ENCODE data around the gene CMTM5.
"Not testable (repeated sequence)": the region's sequence is repeated elsewhere in the genome, so short reads cannot be mapped to it uniquely, and the experiment has no call there.

Gene CMTM5

DNA sequence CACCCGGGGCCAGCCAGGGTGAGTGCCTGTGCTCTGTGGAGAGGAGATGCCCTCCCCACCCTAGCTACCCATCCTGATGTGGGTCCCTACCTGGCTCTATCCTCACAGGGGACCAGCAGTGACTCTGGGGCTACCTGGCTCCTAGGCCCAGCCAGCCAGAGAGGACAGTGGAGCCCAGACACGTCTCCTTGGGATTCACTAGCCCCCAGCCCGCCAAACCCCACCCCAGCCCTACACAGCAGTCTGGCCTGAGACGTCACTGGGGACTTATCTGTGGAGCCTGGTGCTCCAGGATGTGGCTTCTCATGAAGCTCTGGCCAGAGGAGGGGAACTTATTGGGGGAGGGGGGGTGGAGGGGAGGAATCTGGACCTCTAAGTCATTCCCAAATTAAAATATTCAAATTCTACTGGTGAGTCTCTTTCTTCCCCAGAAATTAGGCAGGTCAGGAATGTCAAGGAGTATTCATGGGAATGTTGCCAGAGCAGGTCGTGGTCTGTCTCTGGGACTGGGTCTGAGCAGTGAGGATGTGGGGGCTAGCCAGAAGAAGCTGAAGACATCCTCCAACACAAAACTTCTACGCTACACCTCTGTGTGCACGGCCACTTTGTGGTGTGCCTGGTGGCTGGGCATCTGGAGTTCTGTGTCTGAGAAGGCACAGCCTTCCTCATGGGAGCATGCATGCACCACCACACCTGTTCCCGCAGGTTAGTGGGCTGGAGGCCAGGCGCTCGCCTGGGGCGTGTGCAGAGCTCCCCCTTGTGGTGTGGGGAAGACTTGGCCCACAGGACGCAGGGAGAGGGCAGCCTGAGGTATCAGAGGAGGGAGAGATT lies 2.7 kb downstream of the CMTM5 start:
- peak; percentile 68 for DNase-seq

DNA sequence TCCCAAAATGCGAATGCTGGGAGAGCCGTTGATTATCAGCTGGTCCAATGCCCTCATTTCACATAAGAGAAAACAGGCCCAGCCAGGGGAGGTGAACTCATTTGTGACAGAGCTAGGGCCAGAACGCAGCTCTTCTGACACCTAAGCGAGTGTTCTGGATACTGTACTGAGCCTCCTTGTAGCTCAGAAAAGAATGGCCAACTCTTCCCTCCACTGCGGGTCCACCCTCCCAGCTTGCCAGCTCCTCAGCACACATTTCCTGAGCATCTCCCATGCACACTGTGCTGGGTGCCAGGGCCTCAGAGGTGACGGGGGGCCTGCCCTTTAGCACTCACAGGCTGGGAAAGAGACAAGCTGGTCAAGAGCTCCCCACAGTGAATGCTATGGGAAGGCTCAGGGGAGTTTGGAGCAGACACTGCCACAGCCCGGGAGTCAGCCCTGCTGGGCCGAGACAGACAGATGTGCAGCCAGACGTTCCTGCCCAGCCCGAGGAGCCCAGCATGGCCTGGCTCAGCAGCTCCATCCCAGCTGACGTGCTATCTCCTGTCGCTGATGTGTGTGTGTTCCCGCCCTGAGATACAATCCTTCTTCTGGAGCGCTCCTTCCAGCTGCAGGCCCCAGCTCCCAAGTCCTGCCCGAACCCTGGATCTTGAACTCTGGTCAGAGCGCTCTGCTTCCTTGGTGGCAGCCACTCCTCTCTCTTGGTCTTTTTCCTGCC lies 3.5 kb downstream of the CMTM5 start:
- no peak for DNase-seq

DNA sequence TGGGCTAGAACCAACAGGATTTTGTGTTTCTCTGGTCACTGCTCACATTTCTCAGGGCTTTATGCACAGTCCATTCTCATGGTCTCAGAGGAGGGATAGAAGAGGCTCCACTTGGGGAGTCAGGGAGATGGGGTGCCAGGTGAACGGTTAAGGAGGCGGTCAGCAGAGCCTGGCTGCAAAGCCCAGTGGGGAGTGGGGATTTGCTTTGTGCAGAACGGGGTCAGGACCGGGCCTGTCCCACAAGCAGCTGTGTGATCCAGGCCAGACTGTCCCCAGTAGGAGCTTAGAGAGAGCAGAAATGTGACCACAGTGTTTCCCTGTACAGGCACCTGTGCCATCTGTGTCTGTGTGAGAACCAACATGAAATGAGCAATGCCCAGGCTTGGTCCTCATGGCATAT lies 4.1 kb downstream of the CMTM5 start:
- no peak for DNase-seq

DNA sequence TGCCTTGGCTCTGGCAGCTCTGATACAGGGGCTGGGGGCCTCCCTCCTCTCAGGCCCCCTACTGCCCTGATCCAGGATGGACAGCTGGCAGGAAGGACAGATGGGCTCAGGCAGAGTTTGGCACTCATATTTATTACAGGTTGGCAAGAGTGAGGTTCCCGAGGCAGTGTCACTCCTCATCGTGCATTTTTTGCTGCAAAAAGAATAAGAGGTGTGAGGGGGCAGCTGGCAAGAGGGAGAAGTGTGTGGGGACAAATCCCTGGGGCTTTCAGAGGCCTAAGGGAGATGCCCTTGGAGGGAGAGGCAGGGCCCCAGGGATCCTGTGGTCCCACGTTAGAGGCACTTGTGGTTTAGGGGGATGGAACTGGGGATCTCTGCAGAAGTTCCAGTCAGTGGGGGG lies 5.0 kb downstream of the CMTM5 start:
- no peak for DNase-seq

DNA sequence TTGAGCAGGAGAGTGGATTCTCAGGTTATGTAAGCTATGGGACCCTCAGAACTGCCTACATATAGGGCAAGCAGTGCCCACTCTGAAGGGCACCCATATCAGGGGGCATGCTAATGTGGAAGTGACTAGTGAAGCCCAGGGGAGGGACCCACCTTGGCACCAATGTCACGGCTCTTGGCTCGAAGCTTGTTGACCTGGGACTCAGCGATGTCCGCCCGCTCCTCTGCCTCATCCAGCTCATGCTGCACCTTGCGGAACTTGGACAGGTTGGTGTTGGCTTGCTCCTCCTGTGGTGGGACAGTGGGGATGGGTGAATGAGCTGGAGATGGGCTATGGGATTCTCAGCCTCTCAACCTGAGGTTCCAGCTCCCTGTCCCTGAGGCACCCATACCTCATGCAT lies 5.4 kb downstream of the CMTM5 start:
- DNase-seq, result no peak

DNA sequence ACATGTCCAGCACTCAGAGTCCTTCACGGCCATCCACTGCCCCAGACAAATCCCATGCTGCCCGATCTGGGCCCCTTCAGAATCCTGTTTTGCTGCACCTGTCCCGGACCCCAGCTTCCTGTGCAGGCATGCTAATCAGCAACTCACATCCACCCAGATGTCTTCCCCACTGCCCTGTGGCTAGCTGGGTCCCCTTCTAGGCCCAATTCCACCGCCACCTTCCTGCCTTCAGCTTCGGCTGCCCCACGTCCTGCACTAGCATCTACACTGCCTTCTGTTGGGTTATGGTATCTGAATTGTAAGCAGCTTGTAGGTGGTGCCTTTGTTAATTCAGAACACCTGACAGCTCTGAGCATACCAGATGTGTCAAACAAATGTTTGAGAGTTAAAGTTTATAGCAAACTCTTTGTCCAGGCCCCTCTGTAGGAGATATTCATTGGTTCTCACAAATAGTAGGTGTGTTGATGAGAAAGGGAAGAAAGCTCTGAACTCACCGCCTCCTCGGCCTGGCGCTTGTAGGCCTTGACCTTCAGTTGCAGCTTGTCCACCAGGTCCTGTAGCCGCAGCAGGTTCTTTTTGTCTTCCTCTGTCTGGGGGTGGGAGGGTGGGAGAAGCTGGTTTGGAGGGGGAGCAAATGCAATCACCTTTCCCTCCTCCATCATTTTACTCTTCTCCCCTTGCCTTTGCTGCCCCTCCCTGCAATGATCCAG lies 6.0 kb downstream of the CMTM5 start:
- no peak for DNase-seq

DNA sequence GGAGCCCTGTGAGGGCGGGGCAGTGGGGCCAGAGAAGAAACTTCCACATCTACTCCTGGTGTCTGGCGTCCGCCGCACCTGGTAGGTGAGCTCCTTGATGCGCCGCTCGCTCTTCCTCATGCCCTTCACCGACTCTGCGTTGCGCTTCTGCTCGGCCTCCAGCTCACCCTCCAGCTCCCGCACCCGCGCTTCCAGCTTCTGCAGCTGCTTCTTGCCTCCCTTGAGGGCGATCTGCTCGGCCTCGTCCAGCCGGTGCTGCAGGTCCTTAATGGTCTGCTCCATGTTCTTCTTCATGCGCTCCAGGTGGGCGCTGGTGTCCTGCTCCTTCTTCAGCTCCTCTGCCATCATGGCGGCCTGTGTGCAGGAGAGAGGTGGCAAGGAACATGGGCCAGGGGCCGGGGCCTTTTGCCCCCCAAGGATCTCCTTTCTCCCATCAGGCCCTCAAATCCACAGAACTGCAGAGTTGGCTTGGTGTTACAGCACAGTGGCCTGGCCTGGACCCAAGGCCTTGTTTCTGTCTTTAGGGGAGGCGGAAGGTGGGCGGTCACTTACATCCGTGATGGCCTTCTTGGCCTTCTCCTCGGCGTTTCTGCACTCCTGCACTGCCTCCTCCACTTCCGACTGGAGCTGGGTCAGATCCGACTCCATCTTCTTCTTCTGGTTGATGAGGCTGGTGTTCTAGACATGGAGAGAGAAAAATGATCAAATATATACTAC lies 7.7 kb downstream of the CMTM5 start:
- DNase-seq, result no peak

DNA sequence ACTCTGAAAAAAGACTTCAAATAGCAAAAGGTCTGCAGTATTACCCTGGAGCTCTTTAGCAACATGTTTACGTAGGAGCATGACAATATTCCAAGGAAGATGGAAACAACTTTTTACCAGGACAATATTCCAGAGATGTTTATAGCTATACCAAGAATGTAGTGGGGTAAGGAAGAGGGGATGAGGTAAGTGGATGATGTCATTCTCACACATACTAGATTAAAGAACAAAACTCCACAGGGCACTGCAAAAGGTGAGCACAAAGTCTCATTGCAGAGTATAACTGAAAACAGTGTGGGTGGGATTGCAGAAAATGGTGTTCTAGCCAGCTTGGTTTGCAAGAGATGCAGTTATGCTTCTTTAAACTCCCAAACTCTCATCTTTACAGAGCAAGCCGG lies 8.4 kb downstream of the CMTM5 start:
- DNase-seq, result no peak

DNA sequence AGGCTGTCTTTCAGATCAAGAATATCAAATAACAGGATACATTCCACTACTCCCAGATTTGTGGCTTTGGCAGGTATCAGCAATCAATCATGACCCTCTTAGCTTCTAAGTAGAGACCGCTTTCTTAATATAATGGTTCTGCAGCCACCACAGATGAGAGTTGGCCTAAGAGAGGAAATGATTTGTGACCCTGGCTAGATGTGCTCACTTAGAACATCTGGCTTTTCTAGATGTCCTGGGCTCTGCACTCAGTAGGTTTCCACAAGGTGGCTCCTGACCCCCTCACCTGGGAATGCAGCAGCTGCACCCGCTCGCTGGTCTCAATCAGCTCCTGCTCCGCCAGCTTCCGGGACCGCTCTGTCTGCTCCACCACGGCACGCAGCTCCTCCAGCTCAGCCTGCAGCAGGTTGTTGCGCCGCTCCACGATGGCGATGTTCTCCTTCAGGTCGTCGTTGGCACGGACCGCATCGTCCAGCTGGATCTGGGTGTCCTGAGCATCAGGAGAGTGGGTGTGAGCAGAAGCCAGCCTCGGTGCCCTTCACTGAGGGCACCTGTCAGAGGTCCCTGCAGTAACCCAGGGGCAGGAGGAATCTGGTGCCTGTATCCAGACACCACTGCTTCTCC lies 8.9 kb downstream of the CMTM5 start:
- DNase-seq, result no peak

DNA sequence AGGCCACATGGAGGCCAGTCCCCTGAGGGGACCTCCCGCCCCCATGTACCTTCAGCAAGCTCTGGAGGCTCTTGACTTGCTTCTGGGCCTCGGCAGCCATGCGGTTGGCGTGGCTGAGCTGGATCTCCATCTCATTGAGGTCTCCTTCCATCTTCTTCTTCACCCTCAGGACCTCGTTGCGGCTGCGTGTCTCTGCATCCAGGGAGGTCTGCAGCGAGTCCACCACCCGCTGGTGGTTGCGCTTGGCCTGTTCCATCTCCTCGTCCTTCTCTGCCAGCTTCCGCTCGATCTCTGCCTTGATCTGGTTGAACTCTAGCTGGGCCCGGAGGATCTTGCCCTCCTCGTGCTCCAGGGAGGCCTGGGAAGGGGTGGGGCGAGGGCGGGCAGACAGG lies 9.4 kb downstream of the CMTM5 start:
- DNase-seq, result not testable (repeated sequence)

DNA sequence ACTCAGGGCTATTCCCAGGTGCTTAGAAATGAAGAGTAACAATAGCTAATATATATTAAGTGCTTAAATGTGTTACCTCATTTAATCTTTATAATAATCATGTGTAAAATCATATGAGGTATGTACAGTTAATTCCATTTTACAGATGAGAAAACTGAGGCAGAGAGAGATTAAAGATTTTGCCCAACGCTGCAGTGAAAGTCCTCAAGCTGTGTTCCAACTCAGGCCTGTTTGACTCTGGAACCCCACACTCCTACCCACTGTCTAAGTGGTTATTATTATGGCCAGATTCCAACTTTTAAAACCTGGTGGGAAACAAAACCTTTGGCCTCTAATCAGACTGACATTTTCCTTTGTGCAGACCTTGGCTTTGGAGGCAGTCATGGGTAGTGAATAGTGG lies 10.2 kb downstream of the CMTM5 start:
- DNase-seq, result no peak

DNA sequence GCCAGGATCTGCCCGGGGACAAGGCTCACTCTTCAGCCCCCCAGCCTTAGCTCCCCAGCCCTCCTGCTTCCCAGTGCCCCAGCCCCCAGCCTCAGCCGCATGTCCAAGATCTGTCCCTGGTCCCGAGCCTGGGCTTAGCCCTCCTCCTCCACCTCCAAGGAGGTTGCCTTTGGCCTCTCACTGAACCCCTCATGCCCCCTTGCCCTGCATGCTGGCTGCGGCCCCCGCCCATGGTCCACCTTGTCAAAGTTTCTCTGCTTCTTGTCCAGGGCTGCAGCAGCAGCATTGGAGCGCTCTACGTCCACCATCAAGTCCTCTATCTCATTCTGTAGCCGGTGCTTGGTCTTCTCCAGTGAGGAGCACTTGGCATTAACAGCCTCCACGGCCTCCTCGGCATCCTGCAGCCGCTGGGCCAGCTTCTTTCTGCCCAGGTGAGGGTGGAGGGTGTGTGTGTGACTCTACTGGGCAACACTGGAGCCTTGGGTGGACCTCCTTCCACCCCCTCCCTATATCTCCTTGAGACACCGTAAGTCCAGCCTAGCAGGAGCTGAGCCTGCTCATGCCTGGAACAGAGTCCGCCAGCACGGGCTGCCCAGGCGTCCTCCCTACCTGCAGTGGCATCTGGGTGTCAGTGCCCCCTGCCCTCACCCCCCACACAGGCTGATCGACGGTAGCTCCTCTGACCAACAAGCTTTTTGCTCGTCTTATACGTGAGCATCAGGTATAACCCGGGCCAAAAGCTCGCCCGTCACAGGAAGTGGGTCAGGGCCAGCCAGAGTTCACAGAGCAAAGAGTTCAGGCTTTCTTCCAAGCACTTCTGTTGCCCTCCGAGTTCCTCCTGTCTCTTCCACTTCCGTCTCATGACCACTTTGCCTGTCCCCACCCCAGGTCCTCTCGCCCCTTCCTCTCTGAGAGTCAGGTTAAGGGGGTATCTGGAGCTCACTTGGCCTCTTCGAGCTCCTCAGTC lies 11.4 kb downstream of the CMTM5 start:
- DNase-seq, result no peak

DNA sequence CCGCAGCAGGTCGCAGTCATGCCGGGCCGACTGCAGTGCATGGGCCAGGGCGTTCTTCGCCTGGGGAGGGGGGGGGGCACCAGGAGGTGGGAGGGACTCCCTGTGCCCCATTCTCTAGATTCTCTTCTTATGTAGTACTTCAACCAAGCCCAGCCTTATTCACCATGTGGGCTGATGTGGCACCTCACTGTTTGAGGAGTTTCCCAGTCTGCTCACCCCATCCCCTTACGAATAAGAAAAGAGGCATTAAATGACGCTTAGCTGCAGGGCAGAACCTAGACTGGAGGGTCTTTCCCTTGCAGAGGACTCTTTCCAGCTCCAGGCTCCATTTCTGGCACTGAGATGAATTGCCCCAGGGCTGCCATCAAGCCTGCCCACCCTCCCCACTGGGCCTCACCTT lies 12.2 kb downstream of the CMTM5 start:
- DNase-seq, result no peak

DNA sequence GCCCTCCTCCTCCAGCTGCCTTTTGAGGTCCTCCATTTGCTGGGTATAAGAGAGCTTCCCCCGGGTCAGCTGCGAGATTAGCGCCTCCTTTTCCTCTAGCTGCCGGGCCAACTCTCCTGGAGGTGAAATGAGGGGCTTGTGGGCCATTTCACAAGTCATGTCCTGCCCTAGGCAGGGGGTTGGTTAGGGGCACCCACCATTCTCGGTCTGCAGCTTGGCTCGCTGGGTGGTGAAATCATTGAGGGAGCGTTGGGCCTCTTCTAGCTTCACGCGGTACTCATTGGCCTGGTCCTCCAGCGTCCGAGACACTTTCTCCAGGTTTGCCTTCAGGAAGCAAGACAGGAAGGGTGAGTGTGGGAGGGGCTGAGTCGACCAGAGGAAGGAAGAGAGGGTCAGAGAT lies 12.6 kb downstream of the CMTM5 start:
- no peak for DNase-seq

DNA sequence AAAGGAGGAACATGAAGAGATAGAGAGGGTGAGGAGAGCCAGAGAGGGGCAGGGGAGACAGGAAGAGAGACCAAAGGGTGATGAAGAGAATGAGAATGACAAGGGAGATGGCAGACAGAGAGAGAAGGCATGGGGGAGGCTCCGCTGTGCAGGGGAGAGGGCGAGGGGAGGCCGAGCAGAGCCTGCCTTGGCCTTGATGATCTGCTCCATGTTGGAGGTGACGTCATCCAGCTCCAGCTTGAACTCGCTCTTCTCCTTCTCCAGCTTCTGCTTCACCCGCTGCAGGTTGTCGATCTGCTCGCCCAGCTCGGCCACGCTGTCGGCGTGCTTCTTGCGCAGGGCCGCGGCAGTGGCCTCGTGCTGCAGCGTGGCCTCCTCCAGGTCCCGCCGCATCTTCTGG lies 13.0 kb downstream of the CMTM5 start:
- not testable (repeated sequence) for DNase-seq

DNA sequence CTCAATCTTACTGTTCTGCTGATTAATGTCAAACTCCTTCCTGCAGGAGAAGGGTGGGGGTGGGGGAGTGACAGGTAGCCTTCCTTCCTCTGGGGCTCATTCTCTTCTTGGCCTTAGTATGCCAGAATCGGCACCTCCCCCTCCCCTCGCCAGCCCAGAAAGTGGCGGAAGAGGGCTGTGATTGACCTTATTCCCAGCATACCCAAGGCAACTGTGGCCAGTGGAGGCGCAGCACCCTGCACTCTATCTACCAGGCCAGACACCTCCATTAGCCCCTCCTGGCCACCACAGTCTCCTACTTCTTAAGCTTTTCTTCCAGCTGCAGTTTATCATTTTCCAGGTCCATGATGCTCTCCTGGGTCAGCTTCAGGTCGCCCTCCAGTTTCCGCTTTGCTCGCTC lies 15.8 kb downstream of the CMTM5 start:
- DNase-seq, result no peak

DNA sequence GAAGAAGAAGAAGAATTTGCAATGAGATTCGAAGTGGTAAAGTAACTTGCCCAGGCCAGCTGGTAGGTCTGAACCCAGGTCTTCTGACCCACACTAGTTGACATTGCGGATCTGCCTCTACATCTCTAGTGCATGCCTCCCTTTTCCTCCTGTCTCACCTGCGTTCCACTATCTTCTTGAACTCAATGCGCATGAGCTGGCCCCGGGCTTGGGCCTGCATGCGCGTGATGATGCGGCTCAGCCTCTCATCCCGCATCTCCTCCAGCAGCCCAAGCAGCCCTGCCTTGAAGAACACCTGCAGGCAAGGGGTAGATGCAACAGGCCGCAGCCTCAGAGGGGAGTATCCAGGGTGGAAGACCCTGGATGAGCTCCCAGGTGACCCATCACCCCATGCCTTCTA lies 19.3 kb downstream of the CMTM5 start:
- DNase-seq, result no peak

DNA sequence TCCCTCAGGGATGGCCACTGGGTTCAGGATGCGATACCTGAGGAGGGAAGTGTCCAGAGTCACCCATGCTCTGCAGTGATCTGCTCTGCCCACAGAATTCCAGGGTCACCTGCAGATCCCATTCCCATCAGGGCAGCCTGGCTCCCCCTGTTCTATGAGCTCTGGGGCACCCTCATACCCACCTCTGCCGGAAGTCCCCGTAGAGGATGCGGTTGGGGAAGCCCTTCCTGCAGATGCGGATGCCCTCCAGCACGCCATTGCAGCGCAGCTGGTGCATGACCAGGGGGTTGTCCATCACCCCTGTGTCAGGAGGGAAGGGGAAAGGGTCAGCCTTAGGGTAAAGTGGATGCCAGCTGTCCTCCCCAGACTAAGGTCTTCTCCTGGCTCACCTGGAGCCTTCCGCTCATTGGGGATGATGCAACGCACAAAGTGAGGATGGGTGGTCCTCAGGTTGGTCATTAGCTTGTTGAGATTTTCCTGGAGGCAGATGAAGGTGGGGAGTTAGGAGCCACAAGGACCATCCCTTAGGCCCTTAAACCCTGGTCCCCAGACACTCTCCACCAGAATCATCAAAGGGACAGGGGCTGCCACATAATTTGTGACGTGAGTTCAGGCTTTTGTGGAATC lies 20.0 kb downstream of the CMTM5 start:
- DNase-seq, result no peak

DNA sequence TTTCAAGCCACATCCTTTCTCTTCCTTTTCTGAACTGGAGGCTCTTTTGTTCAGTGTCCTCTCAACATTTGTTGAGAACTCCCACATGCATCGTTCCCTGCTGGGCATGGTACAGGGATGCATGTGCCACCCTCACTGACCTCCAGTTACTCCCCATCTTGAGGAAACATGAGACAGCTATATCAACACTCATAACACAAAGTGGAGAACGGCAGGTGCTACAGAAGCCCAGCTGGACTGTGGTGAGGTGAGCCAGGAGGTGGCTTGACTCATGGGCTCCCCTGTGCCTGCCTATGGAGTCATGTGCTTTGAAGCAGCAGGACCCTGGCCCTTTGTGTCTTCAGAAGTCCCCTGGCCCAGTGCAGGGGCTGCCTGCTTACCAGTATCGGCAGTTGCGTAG lies 21.5 kb downstream of the CMTM5 start:
- DNase-seq, result no peak

DNA sequence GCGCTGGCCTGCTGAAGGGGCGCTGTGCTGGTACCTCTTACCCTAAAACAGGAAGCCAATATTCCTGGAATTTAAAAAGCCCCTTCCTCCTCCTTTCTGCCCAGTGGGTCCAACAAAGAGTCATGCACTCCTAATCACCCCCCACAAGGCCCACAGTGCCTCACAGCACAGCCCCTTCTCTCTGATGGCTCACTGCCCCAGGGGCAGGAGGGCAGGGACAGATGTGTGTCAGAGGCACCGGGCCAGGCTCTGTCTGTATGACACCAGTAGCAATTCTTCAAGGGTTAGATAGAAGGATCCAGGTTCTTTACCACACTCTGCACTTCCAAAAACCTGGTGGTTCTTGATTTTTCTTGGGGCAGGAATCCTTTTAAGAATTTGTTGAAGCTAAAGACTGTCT lies 22.3 kb downstream of the CMTM5 start:
- DNase-seq, result no peak

DNA sequence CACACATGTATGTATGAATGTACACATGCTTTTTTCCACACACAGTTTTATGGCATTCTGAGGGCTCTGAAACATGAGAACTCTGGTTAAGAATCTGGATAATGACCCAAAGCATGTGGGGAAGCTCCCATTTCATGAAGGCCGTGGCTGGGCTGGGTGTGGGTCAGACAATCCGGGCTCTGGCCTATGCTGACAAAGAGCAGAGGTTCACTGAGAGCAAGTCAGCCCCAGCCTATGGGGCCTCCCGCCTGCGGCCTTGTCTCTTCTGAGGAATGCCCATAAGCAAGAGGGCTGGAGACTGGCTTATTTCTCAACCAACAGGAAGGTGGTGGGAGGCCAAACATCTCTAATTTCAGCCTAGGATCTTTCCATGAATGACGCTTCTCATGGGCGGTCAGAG lies 22.7 kb downstream of the CMTM5 start:
- no peak for DNase-seq
